K562 (cell line): ENCODE data around the gene FKRP. TPM values are rescaled to one million over a fixed set of nuclear protein-coding genes. Genes with fewer than 3 reads are reported as not detected.
A peak's percentile ranks its signal among the peaks of the same experiment; 100 is the strongest.

Experiments
- ARID1B ChIP-seq: fragments of 450-650 bp; IDR thresholded peaks from 2 replicates; pipeline ENCODE4 v1.6.1; 2016; ENCODE audit warnings: antibody characterized with exemption, mild to moderate bottlenecking, inconsistent platforms
- FOSL1 ChIP-seq: fragments of 200-800 bp; sonication (Bioruptor generic); conservative IDR thresholded peaks from 2 replicates; pipeline ENCODE4 v1.6.1; 2016; ENCODE audit warnings: missing genetic modification characterization, missing compliant biosample characterization
- GTF2A2 ChIP-seq: IDR thresholded peaks from 2 replicates; pipeline ENCODE4 v1.6.1; 2016; ENCODE audit warnings: mild to moderate bottlenecking, missing genetic modification characterization, missing compliant biosample characterization
- HMBOX1 ChIP-seq: sonication (generic); IDR thresholded peaks from 2 replicates; pipeline ENCODE4 v1.6.1; 2016
- ID3 ChIP-seq, 2 experiments: fragments of 250-450 bp in 1 of 2; fragments of 450-650 bp in 1 of 2; sonication (Bioruptor Pico) in 1 of 2; IDR thresholded peaks; 2 replicates each; pipeline versions ENCODE4 v1.6.1 to v1.8.0; 2016 to 2021; ENCODE audit warnings: mild to moderate bottlenecking in 2 of 2, moderate library complexity in 2 of 2, missing compliant biosample characterization in 1 of 2, missing genetic modification characterization in 1 of 2
- KDM1A ChIP-seq, 2 experiments: fragments of 450-650 bp; IDR thresholded peaks; 2 replicates each; pipeline ENCODE4 v1.6.1; 2016; ENCODE audit warnings: mild to moderate bottlenecking in 2 of 2
- NCOA2 ChIP-seq, 2 experiments: fragments of 450-650 bp; IDR thresholded peaks; 2 replicates each; pipeline ENCODE4 v1.6.1; 2018; ENCODE audit warnings: mild to moderate bottlenecking in 2 of 2, moderate library complexity in 1 of 2; ENCODE audit not compliant: partially characterized antibody in 2 of 2
- NR4A1 ChIP-seq, 2 experiments: fragments of 250-450 bp in 1 of 2; fragments of 450-650 bp in 1 of 2; sonication (Bioruptor Pico) in 1 of 2; IDR thresholded peaks; 2 replicates each; pipeline versions ENCODE4 v1.4.0 to v1.6.1; 2016 to 2020; ENCODE audit warnings: mild to moderate bottlenecking in 2 of 2, missing compliant biosample characterization in 1 of 2, missing genetic modification characterization in 1 of 2, moderate library complexity in 1 of 2
- PCBP1 ChIP-seq: fragments of 200-400 bp; formaldehyde crosslinking; IDR thresholded peaks from 2 replicates; pipeline ENCODE4 v1.6.1; 2018; ENCODE audit warnings: mild to moderate bottlenecking, low read depth, low read length; ENCODE audit not compliant: poor library complexity, severe bottlenecking
- RBM34 ChIP-seq: fragments of 200-400 bp; formaldehyde crosslinking; IDR thresholded peaks from 2 replicates; pipeline ENCODE4 v1.6.1; 2018; ENCODE audit warnings: low read length, borderline replicate concordance; ENCODE audit not compliant: insufficient read depth
- SFPQ ChIP-seq: fragments of 200-400 bp; formaldehyde crosslinking; IDR thresholded peaks from 2 replicates; pipeline ENCODE4 v1.6.1; 2017; ENCODE audit warnings: mild to moderate bottlenecking, low read depth, low read length, moderate library complexity
- SMC3 ChIP-seq: conservative IDR thresholded peaks from 2 replicates; pipeline ENCODE4 v1.6.1; 2011; ENCODE audit warnings: low read depth, low read length, improper control_type of control experiment; ENCODE audit not compliant: insufficient read depth
- STAG1 ChIP-seq: sonication (generic); formaldehyde crosslinking; IDR thresholded peaks from 2 replicates; pipeline ENCODE4 v1.5.0; 2020; ENCODE audit warnings: missing genetic modification reagents, borderline replicate concordance
- WHSC1 ChIP-seq: IDR thresholded peaks from one replicate; pipeline ENCODE4 v1.6.1; 2012; ENCODE audit warnings: low read length, control low read depth, inconsistent platforms
- ZBTB7A ChIP-seq: IDR thresholded peaks from 2 replicates; pipeline ENCODE4 v1.6.1; 2011; ENCODE audit warnings: low read depth, mild to moderate bottlenecking, low read length, moderate library complexity, borderline replicate concordance; ENCODE audit not compliant: control insufficient read depth
- ZNF121 ChIP-seq: sonication (generic); formaldehyde crosslinking; conservative IDR thresholded peaks from 2 replicates; pipeline ENCODE4 v1.8.0; 2022; ENCODE audit warnings: missing genetic modification reagents
- ZNF124 ChIP-seq: sonication (generic); formaldehyde crosslinking; IDR thresholded peaks from 2 replicates; pipeline ENCODE4 v1.8.1; 2022; ENCODE audit warnings: missing genetic modification reagents
- ZNF384 ChIP-seq: IDR thresholded peaks from 2 replicates; pipeline ENCODE4 v1.6.1; 2012; ENCODE audit warnings: low read depth, low read length, improper control_type of control experiment
- ZNF695 ChIP-seq: fragments of 450-650 bp; formaldehyde crosslinking; IDR thresholded peaks from 2 replicates; pipeline ENCODE4 v1.4.0; 2020; ENCODE audit warnings: mild to moderate bottlenecking, moderate library complexity
- polyA plus RNA-seq, 8 experiments: library from polyadenylated mRNA; depleted of rRNA in 4 of 8; stranded (reverse) in 5 of 8; unstranded in 3 of 8; fragments of >200 nt; fragmentation: Nextera tagmentation in 2 of 8; fragmentation: Illumina TruSeq in 1 of 8; extraction: Ambion mirVana in 2 of 8; extraction: Trizol in 1 of 8; gene quantifications; 2 replicates each; pipeline versions ENCODE4 v1.2.1 to v1.2.3, GENCODE V29; 2011 to 2014; ENCODE audit warnings: inconsistent platforms in 1 of 8, missing spikeins in 1 of 8
- total RNA-seq, 7 experiments: library from RNA; depleted of rRNA in 6 of 7; stranded (reverse); fragments of >200 nt in 6 of 7; fragmentation: Illumina TruSeq in 2 of 7; extraction: Trizol in 2 of 7; gene quantifications; 2 replicates each; pipeline versions ENCODE4 v1.2.1 to v1.2.3, GENCODE V29; 2011 to 2021; ENCODE audit warnings: low replicate concordance in 1 of 7
- TF ChIP-seq, protein P1 (sequence below): sonication (generic); formaldehyde crosslinking; IDR thresholded peaks from 2 replicates; pipeline ENCODE4 v1.8.0; 2023; ENCODE audit warnings: mild to moderate bottlenecking, missing genetic modification reagents

The FKRP gene
- total and polyA plus RNA-seq, 9 of the 15 experiments (the other 6 are each of a cell fraction or from before 2014, with no cell fraction given) = 0.68 to 16.1 (median 6.5) TPM

DNA sequence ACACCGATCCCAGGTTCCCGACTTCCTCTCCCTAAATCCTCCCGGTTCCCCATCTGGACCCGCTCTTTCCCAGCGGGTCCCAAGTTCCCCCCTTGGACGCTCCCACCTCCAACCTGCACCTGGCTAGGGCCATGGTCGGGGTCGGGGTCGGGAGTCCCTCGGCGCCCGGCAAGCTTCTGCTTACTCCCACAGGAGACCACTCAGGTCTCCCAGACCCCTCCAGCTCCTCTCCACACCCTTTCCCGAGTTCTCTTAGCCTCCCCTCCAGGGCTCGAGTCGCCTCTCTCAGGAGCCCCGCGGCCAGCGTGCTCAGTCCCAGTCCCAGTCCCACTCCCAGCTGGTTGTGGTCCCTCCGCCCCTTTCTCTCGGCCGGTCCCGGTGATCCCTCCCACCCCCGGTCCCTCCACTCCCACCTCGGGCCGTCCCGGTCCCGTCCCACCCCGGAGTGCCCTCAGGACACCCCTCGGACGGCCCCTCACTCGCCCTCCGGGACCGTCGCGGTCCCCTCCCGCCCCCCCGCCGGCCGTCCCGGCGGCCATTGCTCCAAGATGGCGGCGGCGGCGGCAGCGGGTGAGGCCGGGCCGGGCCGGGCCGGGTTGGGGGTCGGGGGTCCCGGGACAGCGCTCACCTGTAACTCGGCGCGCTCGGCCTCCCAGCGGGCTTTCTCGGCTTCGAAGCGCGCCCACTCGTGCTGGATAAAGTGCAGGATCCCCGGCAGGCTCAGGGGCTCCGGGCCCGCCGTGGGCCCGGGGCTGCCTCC, at the start of gene FKRP (continued):
- no peak for TF ChIP-seq ZNF695 (CRISPR knock-in tag)
- no peak for TF ChIP-seq NCOA2 (IDR thresholded peaks at IDR 0.05; ENCODE audit: partially characterized antibody in 2 of 2)
- 0 out of 2 replicates have a peak, but pooled peaks have one; percentile 31 for TF ChIP-seq FOSL1
- TF ChIP-seq ARID1B = no peak
- TF ChIP-seq ZNF121 (CRISPR knock-in tag) = no peak
- no peak for TF ChIP-seq RBM34
- TF ChIP-seq, protein P1, sequence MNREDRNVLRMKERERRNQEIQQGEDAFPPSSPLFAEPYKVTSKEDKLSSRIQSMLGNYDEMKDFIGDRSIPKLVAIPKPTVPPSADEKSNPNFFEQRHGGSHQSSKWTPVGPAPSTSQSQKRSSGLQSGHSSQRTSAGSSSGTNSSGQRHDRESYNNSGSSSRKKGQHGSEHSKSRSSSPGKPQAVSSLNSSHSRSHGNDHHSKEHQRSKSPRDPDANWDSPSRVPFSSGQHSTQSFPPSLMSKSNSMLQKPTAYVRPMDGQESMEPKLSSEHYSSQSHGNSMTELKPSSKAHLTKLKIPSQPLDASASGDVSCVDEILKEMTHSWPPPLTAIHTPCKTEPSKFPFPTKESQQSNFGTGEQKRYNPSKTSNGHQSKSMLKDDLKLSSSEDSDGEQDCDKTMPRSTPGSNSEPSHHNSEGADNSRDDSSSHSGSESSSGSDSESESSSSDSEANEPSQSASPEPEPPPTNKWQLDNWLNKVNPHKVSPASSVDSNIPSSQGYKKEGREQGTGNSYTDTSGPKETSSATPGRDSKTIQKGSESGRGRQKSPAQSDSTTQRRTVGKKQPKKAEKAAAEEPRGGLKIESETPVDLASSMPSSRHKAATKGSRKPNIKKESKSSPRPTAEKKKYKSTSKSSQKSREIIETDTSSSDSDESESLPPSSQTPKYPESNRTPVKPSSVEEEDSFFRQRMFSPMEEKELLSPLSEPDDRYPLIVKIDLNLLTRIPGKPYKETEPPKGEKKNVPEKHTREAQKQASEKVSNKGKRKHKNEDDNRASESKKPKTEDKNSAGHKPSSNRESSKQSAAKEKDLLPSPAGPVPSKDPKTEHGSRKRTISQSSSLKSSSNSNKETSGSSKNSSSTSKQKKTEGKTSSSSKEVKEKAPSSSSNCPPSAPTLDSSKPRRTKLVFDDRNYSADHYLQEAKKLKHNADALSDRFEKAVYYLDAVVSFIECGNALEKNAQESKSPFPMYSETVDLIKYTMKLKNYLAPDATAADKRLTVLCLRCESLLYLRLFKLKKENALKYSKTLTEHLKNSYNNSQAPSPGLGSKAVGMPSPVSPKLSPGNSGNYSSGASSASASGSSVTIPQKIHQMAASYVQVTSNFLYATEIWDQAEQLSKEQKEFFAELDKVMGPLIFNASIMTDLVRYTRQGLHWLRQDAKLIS = no peak
- peak; percentile 70 for TF ChIP-seq ZBTB7A
- no peak for TF ChIP-seq ZNF384
- TF ChIP-seq KDM1A (IDR thresholded peaks at IDR 0.05) = no peak
- 0 out of 2 replicates have a peak, but pooled peaks have one; percentile 26 for TF ChIP-seq GTF2A2 (tag)
- no peak for TF ChIP-seq ZNF124 (CRISPR knock-in tag)
- TF ChIP-seq WHSC1 = no peak
- TF ChIP-seq SMC3 = no peak
- TF ChIP-seq PCBP1 = peak; percentile 11
- no peak for TF ChIP-seq SFPQ
- no peak for TF ChIP-seq NR4A1 (CRISPR knock-in tag; IDR thresholded peaks at IDR 0.05)
- TF ChIP-seq NR4A1 (tag; IDR thresholded peaks at IDR 0.05) = no peak
- no peak for TF ChIP-seq HMBOX1
- TF ChIP-seq ID3 (CRISPR knock-in tag; IDR thresholded peaks at IDR 0.05) = no peak
- TF ChIP-seq ID3 (tag; IDR thresholded peaks at IDR 0.05) = no peak
- TF ChIP-seq STAG1 (CRISPR knock-in tag) = no peak
